Hepatic stellate cell (primary cell): ENCODE measurements around the gene NPIPB2.
"Not testable (repeated sequence)": the region's sequence is repeated elsewhere in the genome, so short reads cannot be mapped to it uniquely, and the experiment has no call there.

Experiments used
- DNase-seq: peaks from one replicate; pipeline ENCODE4 v3.0.0; 2011; ENCODE audit warnings: low spot score

Gene NPIPB2

GRCh38 chr16:11941945-11942344 lies at the start of gene NPIPB2:
NPIPB2 (minus strand) TSS chr16:11942045; CDS start chr16:11942045, 0 bp downstream.
- not testable (repeated sequence) for DNase-seq

- DNase-seq = no peak
Observed at GRCh38 chr16:11990702-11991390, 49.0 kb upstream of the NPIPB2 start.

DNA sequence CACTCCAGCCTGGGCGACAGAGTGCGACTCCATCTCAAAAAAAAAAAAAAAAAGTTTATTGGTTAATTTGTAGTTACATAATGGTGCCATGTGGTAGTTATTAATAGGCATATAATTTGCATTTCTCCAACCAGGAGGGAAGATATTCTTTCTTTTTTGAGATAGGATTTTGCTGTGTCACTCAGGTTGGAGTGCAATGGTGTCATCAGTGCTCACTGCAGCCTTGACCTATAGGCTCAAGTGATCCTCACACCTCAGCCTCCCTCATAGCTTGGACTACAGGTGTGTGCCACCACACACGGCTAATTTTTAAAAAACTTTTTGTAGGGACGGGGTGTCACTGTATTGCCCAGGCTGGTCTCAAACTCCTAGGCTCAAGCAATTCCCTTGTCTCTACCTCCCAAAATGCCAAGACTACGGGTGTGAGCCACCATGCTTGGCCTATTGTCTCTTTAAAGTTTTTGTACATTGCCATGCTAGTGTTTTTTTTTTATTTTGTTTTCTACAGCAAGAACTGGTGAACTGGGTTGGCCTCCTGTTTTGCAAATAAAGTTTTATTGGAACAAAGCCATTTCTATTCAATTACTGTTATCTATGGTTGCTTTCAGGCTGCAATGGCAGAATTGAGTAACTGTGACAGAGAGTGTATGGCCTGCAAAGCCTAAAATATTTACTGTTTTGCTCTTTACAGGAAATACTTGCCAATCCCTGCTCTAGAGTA lies 46.6 kb upstream of the NPIPB2 start:
- no peak for DNase-seq

GRCh38 chr16:11986521-11987057 lies 44.7 kb upstream of the NPIPB2 start:
- no peak for DNase-seq

- DNase-seq = no peak
Observed at GRCh38 chr16:11985250-11985649, 43.4 kb upstream of the NPIPB2 start.

- no peak for DNase-seq
Observed at GRCh38 chr16:11980136-11980844, 38.4 kb upstream of the NPIPB2 start.

DNA sequence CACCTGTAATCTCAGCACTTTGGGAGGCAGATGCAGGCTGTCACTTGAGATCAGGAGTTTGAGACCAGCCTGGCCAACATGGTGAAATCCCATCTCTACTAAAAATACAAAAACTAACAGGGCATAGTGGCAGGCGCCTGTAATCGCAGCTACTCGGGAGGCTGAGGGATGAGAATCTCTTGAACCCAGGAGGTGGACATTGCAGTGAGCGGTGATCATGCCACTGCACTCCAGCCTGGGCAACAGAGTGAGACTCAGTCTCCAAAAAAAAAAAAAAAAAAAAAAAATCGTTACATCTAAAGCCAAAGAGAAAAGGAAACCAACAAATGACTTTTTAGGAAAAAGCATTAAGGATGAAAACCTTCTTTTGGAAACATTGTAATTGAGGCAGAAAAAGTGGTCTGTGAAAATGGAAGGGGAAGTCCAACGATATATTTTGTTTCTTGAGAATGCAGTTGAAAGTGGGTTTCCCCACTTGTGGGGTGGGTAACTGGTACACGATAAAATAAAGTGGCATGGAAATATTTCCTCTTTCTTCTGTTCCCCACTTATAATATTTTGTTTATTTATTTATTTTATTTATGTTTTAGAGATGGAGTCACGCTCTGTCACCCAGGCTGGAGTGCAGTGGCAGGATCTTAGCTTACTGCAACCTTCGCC lies 37.3 kb upstream of the NPIPB2 start:
- no peak for DNase-seq

DNA sequence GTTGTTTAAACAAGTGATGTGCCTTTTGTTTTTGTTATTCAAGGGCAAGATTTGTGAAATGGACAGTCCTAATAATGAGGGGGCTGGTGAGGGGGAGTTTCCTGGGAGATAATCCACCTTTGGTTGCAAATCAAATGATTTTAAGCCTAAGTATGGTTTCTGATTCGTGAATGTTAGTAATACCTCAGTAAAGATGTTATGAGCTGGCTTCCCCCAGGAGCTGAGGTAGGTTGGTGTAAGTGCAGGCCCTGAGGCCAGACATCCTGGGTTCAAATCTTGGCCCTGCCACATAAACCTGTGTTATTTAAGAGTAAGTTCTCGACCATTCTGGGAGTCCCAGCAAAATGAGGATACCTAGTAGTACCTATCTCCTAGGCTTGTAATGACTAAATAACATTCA lies 36.2 kb upstream of the NPIPB2 start:
- DNase-seq = no peak

DNA sequence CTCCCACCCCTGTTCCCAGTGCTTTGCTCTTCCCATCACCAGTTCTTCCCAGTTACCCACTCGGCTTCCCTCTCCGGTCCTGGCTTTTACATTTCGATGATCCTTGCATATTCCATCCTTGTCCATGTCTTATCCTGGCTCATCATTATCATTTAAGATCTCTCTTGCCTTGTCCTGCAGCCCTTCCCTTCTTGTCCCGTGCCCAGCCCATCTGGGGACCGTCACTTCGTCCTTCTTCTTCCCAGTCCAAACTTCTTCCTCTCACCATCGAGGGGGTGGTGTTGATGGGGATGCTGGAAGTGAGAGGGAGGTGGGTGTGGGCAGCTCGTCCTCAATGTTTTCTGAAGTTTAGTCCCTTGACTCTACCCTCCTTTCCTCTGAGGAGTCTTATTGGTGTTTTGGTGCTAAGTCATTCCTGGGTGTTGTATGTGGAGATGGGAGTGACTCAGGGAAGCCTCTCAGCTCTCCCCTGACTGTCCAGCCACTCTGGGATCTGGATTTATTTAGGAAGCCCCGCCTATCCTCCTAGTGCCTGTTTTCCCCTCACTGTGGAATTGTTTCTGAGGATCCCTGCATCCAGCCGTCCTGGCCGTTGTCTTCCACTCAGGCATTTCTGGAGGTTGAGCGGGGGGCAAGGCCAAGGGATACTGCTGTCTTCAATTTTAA lies 35.7 kb upstream of the NPIPB2 start:
- peak; percentile 83 for DNase-seq

- DNase-seq = no peak
Observed at GRCh38 chr16:11976850-11977375, 35.1 kb upstream of the NPIPB2 start.

GRCh38 chr16:11973070-11973469 lies 31.2 kb upstream of the NPIPB2 start:
- no peak for DNase-seq

DNA sequence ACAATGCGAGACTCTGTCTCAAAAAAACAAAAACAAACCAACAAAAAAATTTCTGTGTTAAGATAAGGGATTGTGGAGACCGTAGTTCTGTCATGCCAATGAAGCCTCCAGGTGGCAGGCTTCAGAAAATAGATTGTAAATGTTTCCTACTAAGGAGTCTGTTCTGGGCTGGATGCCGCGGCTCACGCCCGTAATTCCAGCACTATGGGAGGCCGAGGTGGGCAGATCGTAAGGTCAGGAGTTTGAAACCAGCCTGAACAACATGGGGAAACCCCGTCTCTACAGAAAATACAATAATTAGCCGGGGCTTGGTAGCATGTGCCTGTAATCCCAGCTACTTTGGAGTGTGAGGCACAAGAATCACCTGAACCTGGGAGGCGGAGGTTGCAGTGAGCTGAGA lies 30.3 kb upstream of the NPIPB2 start:
- DNase-seq = no peak

DNA sequence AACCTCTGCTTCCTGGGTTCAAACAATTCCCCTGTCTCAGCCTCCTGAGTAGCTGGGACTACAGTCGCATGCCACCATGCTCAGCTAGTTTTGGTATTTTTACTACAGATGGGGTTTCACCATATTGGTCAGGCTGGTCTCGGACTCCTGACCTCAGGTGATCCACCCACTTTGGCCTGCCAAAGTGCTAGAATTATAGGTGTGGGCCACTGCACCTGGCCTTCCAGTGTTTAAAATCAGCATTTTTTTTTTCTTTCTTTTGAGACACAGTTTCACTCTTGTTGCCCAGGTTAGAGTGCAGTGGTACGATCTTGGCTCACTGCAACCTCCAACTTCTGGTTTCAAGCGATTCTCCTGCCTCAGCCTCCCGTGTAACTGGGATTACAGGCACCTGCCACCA lies 28.4 kb upstream of the NPIPB2 start:
- not testable (repeated sequence) for DNase-seq

DNA sequence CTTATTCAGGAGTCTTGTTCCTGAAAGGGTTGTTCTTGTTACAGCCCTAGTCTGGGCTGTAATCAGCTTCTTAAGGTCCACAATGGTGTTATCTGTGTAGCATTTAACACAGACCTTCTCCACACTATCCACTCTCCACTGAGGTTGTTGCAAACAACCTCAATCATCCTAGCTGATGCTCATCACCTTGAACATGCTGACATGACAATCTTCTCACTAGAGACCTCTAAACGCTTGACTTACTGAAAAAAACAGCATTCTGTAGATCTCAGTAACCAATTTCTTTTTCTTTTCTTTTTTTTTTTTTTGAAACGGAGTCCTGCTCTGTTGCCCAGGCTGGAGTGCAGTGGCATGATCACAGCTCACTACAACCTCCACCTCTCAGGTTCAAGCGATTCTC lies 26.7 kb upstream of the NPIPB2 start:
- DNase-seq = no peak

DNA sequence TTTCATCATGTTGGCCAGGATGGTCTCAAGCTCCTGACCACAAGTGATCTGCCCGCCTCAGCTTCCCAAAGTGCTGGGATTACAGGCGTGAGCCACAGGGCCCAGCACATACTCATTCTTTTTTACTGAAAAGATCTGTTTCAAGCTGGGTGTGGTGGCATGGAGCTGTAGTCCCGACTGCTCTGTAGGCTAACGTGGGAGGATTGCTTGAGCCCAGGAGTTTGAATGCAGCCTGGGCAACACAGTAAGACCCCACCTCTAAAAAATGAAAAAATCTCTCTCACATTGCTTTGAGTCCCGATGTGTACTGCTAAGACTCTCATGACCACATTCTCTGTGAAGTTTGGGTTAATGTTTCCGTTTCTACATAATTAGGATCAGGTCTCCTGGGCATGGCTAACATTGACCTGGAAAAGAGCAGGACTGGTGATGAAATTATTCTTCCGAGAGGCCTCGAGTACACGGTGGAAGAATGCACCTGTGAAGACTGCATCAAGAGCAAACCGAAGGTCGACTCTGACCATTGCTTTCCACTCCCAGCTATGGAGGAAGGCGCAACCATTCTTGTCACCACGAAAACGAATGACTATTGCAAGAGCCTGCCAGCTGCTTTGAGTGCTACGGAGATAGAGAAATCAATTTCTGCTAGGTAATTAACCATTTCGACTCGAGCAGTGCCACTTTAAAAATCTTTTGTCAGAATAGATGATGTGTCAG lies 25.5 kb upstream of the NPIPB2 start:
- DNase-seq = no peak

DNA sequence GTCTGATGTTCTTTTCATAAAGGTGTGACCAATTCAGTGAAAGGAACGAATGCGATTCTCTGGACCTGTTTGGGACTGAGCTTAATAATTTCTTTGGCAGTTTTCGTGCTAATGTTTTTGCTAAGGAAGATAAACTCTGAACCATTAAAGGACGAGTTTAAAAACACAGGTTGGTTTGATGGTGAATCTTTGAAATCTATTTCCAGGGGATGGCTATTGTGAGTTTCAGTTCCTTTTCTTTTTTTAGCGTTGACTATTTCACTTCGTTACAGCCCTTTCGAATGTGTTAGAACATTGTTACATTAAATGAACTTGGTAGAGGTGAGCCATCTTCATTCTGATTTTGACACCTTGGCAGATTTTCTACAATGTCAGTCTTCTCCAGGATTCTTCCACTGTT lies 24.3 kb upstream of the NPIPB2 start:
- no peak for DNase-seq

DNA sequence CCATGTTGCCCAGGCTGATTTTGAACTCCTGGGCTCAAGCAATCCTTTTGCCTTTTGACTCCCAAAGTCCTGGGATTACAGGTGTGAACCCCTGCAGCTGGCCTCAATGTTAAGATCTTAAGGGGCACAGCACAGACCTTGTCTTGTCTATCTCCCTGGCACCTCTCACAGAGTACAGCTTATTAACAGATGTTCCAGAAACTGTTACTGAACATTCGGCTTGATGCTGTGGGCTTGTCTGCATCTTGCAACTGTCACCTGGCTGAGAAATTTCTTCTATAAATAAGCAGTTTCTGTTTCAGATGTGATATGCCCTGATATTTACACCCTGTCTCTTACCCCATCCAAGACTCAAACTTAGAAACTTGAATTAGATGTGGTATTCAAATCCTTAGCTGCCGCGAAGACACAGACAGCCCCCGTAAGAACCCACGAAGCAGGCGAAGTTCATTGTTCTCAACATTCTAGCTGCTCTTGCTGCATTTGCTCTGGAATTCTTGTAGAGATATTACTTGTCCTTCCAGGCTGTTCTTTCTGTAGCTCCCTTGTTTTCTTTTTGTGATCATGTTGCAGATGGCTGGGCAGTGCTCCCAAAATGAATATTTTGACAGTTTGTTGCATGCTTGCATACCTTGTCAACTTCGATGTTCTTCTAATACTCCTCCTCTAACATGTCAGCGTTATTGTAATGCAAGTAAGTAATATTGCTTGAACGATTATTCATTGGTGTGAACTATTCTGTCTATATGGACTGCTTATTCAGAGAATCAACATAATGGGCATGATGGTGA lies 23.1 kb upstream of the NPIPB2 start, which contains the start of gene TNFRSF17:
TSS of gene TNFRSF17 (plus strand) at position 450 of the 791 bp plus-strand sequence. CDS start at position 565, 115 bp downstream.
- DNase-seq = no peak

DNA sequence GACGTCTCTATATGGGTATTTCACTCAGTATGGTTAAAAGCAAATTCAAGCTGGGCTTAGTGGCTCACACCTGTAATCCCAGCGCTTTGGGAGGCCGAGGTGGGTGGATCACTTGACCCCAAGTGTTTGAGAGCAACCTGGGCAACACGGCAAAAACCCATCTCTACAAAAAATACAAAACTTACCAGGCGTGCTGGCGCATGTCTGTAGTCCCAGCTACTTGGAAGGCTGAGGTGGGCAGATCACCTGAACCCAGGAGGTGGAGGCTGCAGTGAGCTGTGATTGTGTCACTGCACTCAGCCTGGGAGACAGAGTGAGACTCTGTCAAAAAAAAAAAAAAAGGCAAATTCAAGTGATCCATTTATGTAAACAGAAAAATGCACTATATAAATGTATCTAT lies 21.9 kb upstream of the NPIPB2 start:
- no peak for DNase-seq

- DNase-seq = not testable (repeated sequence)
Observed at GRCh38 chr16:11962978-11963377, 21.1 kb upstream of the NPIPB2 start.

- not testable (repeated sequence) for DNase-seq
Observed at GRCh38 chr16:11962457-11962856, 20.6 kb upstream of the NPIPB2 start.
